IMR-90 (cell line): ENCODE data around the gene KRT35. TPM values are rescaled to one million over a fixed set of nuclear protein-coding genes. Genes with fewer than 3 reads are reported as not detected.

ENCODE experiments used
- ATAC-seq: fragments of 200-7000 bp; cut with Tn5 transposase; 2 replicates; pipeline ENCODE4 v1.9.1; 2020; ENCODE audit warnings: low read depth, mild to moderate bottlenecking, moderate library complexity
- BruUV-seq: library from RNA; stranded (reverse); fragments of 400-500 nt; replicated peaks from 2 replicates; lab custom pipeline; 2021; lab: Mats Ljungman, UMichigan
- CTCF ChIA-PET: fragments of 300-600 bp; formaldehyde crosslinking; extraction: SDS; loops from one replicate; lab custom pipeline; 2021; ENCODE audit warnings: antibody characterized with exemption; lab: Yijun Ruan, JAX
- POLR2A ChIA-PET: fragments of 300-600 bp; sonication (Branson Sonifier 250); formaldehyde crosslinking; loops from one replicate; lab custom pipeline; 2022; ENCODE audit warnings: antibody characterized with exemption; ENCODE audit not compliant: unreplicated experiment; lab: Charles Lee
- DNase-seq: peaks from one replicate; pipeline ENCODE4 v3.0.0; 2013
- H2AFZ ChIP-seq: replicated peaks from 2 replicates; pipeline ENCODE3; 2013; ENCODE audit warnings: low read length, mild to moderate bottlenecking; ENCODE audit not compliant: poor library complexity
- H2AK5ac ChIP-seq: 2 replicates; pipeline ENCODE4 v1.6.1; 2013; ENCODE audit warnings: low read depth, low read length, inconsistent platforms
- H2AK9ac ChIP-seq: replicated peaks from 2 replicates; pipeline ENCODE3; 2013; ENCODE audit warnings: mild to moderate bottlenecking, low read depth, low read length, moderate library complexity; ENCODE audit not compliant: poor library complexity
- H2BK120ac ChIP-seq: 2 replicates; pipeline ENCODE4 v1.6.1; 2013; ENCODE audit warnings: low read depth, low read length, inconsistent platforms
- H2BK15ac ChIP-seq: 3 replicates; pipeline ENCODE4 v1.6.1; 2013; ENCODE audit warnings: low read depth, low read length, inconsistent platforms
- H2BK20ac ChIP-seq: 2 replicates; pipeline ENCODE4 v1.6.1; 2013; ENCODE audit warnings: low read depth, mild to moderate bottlenecking, inconsistent platforms, low read length, moderate library complexity
- H2BK5ac ChIP-seq: 2 replicates; pipeline ENCODE4 v1.6.1; 2013; ENCODE audit warnings: mild to moderate bottlenecking, low read depth, low read length, inconsistent platforms; ENCODE audit not compliant: poor library complexity, severe bottlenecking
- H3K14ac ChIP-seq: replicated peaks from 2 replicates; pipeline ENCODE4 v1.6.1; 2013; ENCODE audit warnings: low read depth, low read length, inconsistent platforms
- H3K18ac ChIP-seq: 2 replicates; pipeline ENCODE4 v1.6.1; 2013; ENCODE audit warnings: low read depth, low read length, control low read depth
- H3K23ac ChIP-seq: 2 replicates; pipeline ENCODE4 v1.6.1; 2013; ENCODE audit warnings: low read depth, low read length, inconsistent platforms
- H3K27ac ChIP-seq: 2 replicates; pipeline ENCODE4 v1.5.1; 2013; ENCODE audit warnings: mild to moderate bottlenecking, control low read depth, low read length; ENCODE audit not compliant: insufficient read depth
- H3K27me3 ChIP-seq: 2 replicates; pipeline ENCODE4 v1.6.1; 2013; ENCODE audit warnings: low read length; ENCODE audit not compliant: control insufficient read depth, insufficient read depth
- H3K36me3 ChIP-seq: 2 replicates; pipeline ENCODE4 v1.6.1; 2013; ENCODE audit warnings: low read length, mixed read lengths; ENCODE audit not compliant: control insufficient read depth, insufficient read depth
- H3K4ac ChIP-seq: 2 replicates; pipeline ENCODE4 v1.6.1; 2013; ENCODE audit warnings: low read depth, low read length, inconsistent platforms
- H3K4me1 ChIP-seq: 2 replicates; pipeline ENCODE4 v1.6.1; 2013; ENCODE audit warnings: low read length, mixed read lengths; ENCODE audit not compliant: control insufficient read depth, insufficient read depth
- H3K4me2 ChIP-seq: 2 replicates; pipeline ENCODE4 v1.6.1; 2013; ENCODE audit warnings: low read depth, mild to moderate bottlenecking, control low read depth, low read length, moderate library complexity
- H3K4me3 ChIP-seq: 2 replicates; pipeline ENCODE4 v1.5.1; 2013; ENCODE audit warnings: low read depth, mild to moderate bottlenecking, control low read depth, low read length, moderate library complexity; ENCODE audit not compliant: insufficient read depth
- H3K56ac ChIP-seq: 2 replicates; pipeline ENCODE4 v1.6.1; 2013; ENCODE audit warnings: low read length, inconsistent platforms; ENCODE audit not compliant: insufficient read depth; ENCODE audit errors: extremely low read depth
- H3K79me1 ChIP-seq, 2 experiments: 2 replicates each; pipeline ENCODE4 v1.6.1; 2013; ENCODE audit warnings: low read length in 2 of 2, inconsistent platforms in 1 of 2, low read depth in 1 of 2
- H3K9ac ChIP-seq: 2 replicates; pipeline ENCODE4 v1.6.1; 2013; ENCODE audit warnings: low read depth, low read length, control low read depth
- H3K9me1 ChIP-seq: 2 replicates; pipeline ENCODE4 v1.6.1; 2013; ENCODE audit warnings: low read length, inconsistent platforms; ENCODE audit not compliant: insufficient read depth
- H3K9me3 ChIP-seq: 2 replicates; pipeline ENCODE4 v1.6.1; 2013; ENCODE audit warnings: low read length; ENCODE audit not compliant: control insufficient read depth, insufficient read depth
- H4K20me1 ChIP-seq: 2 replicates; pipeline ENCODE4 v1.6.1; 2013; ENCODE audit warnings: low read length, inconsistent platforms; ENCODE audit not compliant: insufficient read depth
- H4K5ac ChIP-seq: 2 replicates; pipeline ENCODE4 v1.6.1; 2013; ENCODE audit warnings: mild to moderate bottlenecking, low read depth, low read length, control low read depth
- H4K8ac ChIP-seq, 2 experiments: 2 replicates each; pipeline ENCODE4 v1.6.1; 2013; ENCODE audit warnings: low read depth in 2 of 2, low read length in 2 of 2, control low read depth in 1 of 2, inconsistent platforms in 1 of 2
- H4K91ac ChIP-seq: 2 replicates; pipeline ENCODE4 v1.6.1; 2013; ENCODE audit warnings: low read depth, low read length, inconsistent platforms; ENCODE audit not compliant: insufficient read depth
- BHLHE40 ChIP-seq: fragments of 150-350 bp; IDR thresholded peaks from 2 replicates; pipeline ENCODE4 v1.6.1; 2016; ENCODE audit warnings: mild to moderate bottlenecking, low read depth, low read length
- FOS ChIP-seq: fragments of 150-350 bp; IDR thresholded peaks from 2 replicates; pipeline ENCODE4 v1.6.1; 2016; ENCODE audit warnings: low read depth, low read length
- MAFK ChIP-seq: IDR thresholded peaks from 2 replicates; pipeline ENCODE4 v1.6.1; 2012; ENCODE audit warnings: low read depth, low read length, improper control_type of control experiment
- WGBS, 2 experiments: methylation state at CpG; one replicate each; pipeline versions ENCODE4 v1.1.5 to v1.1.7; 2013; ENCODE audit warnings: missing lambda C conversion rate in 2 of 2; ENCODE audit not compliant: insufficient read length in 1 of 2; ENCODE audit errors: extremely low coverage in 2 of 2; 5-methylcytosine and 5-hydroxymethylcytosine counted together
- dilution Hi-C: fragments of 300-500 bp; cut with HindIII; formaldehyde crosslinking; loops from one replicate; pipeline ENCODE4 v1.14.3; 2018; ENCODE audit warnings: low sequenced_read_pairs; ENCODE audit not compliant: unreplicated experiment
- in situ Hi-C: fragments of 300-500 bp; cut with MboI; formaldehyde crosslinking; loops from 3 replicates; pipeline ENCODE4 v1.14.3; 2019; ENCODE audit warnings: low sequenced_read_pairs, inconsistent platforms, mixed read lengths
- intact Hi-C: fragments of 100-400 bp; cut with micrococcal nuclease; formaldehyde crosslinking; loops from 2 replicates; pipeline ENCODE4 v1.10.0; 2022
- polyA plus RNA-seq, 3 experiments: library from polyadenylated mRNA; depleted of rRNA; stranded (reverse); fragments of >200 nt; gene quantifications; 2 replicates each; pipeline ENCODE4 v1.2.3, GENCODE V29; 2012; ENCODE audit warnings: low replicate concordance in 1 of 3
- total RNA-seq: library from RNA; depleted of rRNA; stranded (reverse); fragments of >200 nt; gene quantifications from 2 replicates; pipeline ENCODE4 v1.2.3, GENCODE V29; 2012

The KRT35 gene
- total and polyA plus RNA-seq, 2 of the 4 experiments (the other 2 are of a cell fraction), result not detected

- Histone ChIP-seq H4K8ac (no peak overlapping the region), H2BK5ac (no peak overlapping the region), H4K20me1 (no peaks in the 10 kb centered on the region), H3K4me2 (no peak overlapping the region), H3K27ac (no peak overlapping the region), H2AFZ (no peak overlapping the region), H3K4me3 (no peak overlapping the region), H2AK5ac (peak overlapping the region; percentile 55; the same call in 1 of the 2 replicates), H2BK20ac (no peak overlapping the region), H3K79me1 (no peaks in the 10 kb centered on the region), H3K9ac (no peak overlapping the region), H2BK120ac (no peak overlapping the region), H3K27me3 (no peaks in the 10 kb centered on the region; the same call in 1 of the 2 replicates), H3K9me1 (peaks cover 13% of the 10 kb centered on the region), H3K4ac (no peak overlapping the region; the same call in 1 of the 2 replicates), H2BK15ac (no peak overlapping the region), H2AK9ac (no peak overlapping the region), H3K14ac (no peak overlapping the region), H3K56ac (no peak overlapping the region), H3K18ac (no peak overlapping the region), H3K4me1 (peaks cover 16% of the 10 kb centered on the region), H3K9me3 (no peaks in the 10 kb centered on the region), H3K36me3 (no peaks in the 10 kb centered on the region), H3K23ac (no peak overlapping the region), H4K91ac (no peak overlapping the region), H4K5ac (no peak overlapping the region)
- no TSS peak for BruUV-seq
- intact Hi-C loops (no loop called here), dilution Hi-C loops (no loop called here), in situ Hi-C loops (no loop called here)
- CTCF ChIA-PET, result interaction anchor here (1.0 to 1.5 kb wide), 2 partner anchors 45 to 160 kb away, joined by 3 to 4 read pairs; no protein-coding TSS in a partner anchor
- no peak for DNase-seq
- no peak for ATAC-seq
- TF ChIP-seq FOS, result no peak
- TF ChIP-seq MAFK, result no peak
- no peak for TF ChIP-seq BHLHE40
- POLR2A ChIA-PET, result no interaction called here
- WGBS, 2 experiments, result 100% methylated on average over 1 of the region's 9 CpGs; no CpG with 5 or more reads in 1 of the 2 experiments
These were observed 22.3 kb upstream of the KRT35 start for GRCh38 chr17:41503202-41503601.
